Mesenchymal stem cell (in vitro differentiated cells and primary cell): ENCODE data around the gene PAPPA.

Experiments
- DNase-seq: peaks from one replicate; pipeline ENCODE4 v3.0.0-alpha.2; 2013
- H2AFZ ChIP-seq: one replicate; pipeline ENCODE4 v1.6.1; 2013; ENCODE audit warnings: low read depth, mild to moderate bottlenecking, control low read depth, inconsistent platforms, low read length, moderate library complexity
- H2AK5ac ChIP-seq: 2 replicates; pipeline ENCODE4 v1.6.1; 2013; ENCODE audit warnings: low read length, moderate library complexity, mild to moderate bottlenecking, inconsistent platforms; ENCODE audit not compliant: severe bottlenecking
- H2BK120ac ChIP-seq: one replicate; pipeline ENCODE4 v1.6.1; 2013; ENCODE audit warnings: low read depth, mild to moderate bottlenecking, inconsistent platforms, low read length, moderate library complexity
- H2BK12ac ChIP-seq, 2 experiments: one replicate each; pipeline ENCODE4 v1.6.1; 2013; ENCODE audit warnings: inconsistent platforms in 2 of 2, low read length in 2 of 2, mild to moderate bottlenecking in 2 of 2, moderate library complexity in 2 of 2, control low read depth in 1 of 2
- H2BK15ac ChIP-seq: one replicate; pipeline ENCODE4 v1.6.1; 2013; ENCODE audit warnings: mild to moderate bottlenecking, low read depth, inconsistent platforms; ENCODE audit not compliant: poor library complexity, severe bottlenecking
- H2BK5ac ChIP-seq: 2 replicates; pipeline ENCODE4 v1.6.1; 2013; ENCODE audit warnings: low read depth, mild to moderate bottlenecking, low read length, control low read depth, inconsistent platforms; ENCODE audit not compliant: poor library complexity, severe bottlenecking
- H3K14ac ChIP-seq, 2 experiments: one replicate each; pipeline ENCODE4 v1.6.1; 2013; ENCODE audit warnings: inconsistent platforms in 2 of 2, low read length in 2 of 2, control low read depth in 1 of 2, mild to moderate bottlenecking in 1 of 2, moderate library complexity in 1 of 2
- H3K18ac ChIP-seq, 2 experiments: one replicate each; pipeline ENCODE4 v1.6.1; 2013; ENCODE audit warnings: inconsistent platforms in 2 of 2, low read length in 2 of 2, control low read depth in 1 of 2, low read depth in 1 of 2, mild to moderate bottlenecking in 1 of 2
- H3K23ac ChIP-seq, 2 experiments: one replicate each; pipeline ENCODE4 v1.6.1; 2013; ENCODE audit warnings: inconsistent platforms in 2 of 2, low read length in 2 of 2, mild to moderate bottlenecking in 2 of 2, moderate library complexity in 2 of 2, control low read depth in 1 of 2
- H3K27ac ChIP-seq: 2 replicates; pipeline ENCODE4 v1.5.1; 2013; ENCODE audit warnings: mild to moderate bottlenecking, moderate library complexity, low read length, control low read depth, inconsistent platforms; ENCODE audit not compliant: poor library complexity, severe bottlenecking
- H3K27me3 ChIP-seq, 2 experiments: 2 replicates each; pipeline versions ENCODE4 v1.6.1 to v1.7.0; 2013; ENCODE audit warnings: low read length in 2 of 2, mild to moderate bottlenecking in 2 of 2, moderate library complexity in 2 of 2, control low read depth in 1 of 2, inconsistent platforms in 1 of 2; ENCODE audit not compliant: control insufficient read depth in 1 of 2, insufficient read depth in 1 of 2
- H3K36me3 ChIP-seq, 2 experiments: 2 replicates each; pipeline versions ENCODE4 v1.6.1 to v1.7.0; 2013; ENCODE audit warnings: low read length in 2 of 2, control low read depth in 1 of 2, inconsistent platforms in 1 of 2, low read depth in 1 of 2, mild to moderate bottlenecking in 1 of 2; ENCODE audit not compliant: insufficient read depth in 2 of 2, control insufficient read depth in 1 of 2
- H3K4ac ChIP-seq, 2 experiments: one replicate each; pipeline ENCODE4 v1.6.1; 2013; ENCODE audit warnings: inconsistent platforms in 2 of 2, low read length in 2 of 2, mild to moderate bottlenecking in 2 of 2, moderate library complexity in 2 of 2, control low read depth in 1 of 2, low read depth in 1 of 2
- H3K4me1 ChIP-seq: 2 replicates; pipeline ENCODE4 v1.6.1; 2013; ENCODE audit warnings: low read depth, low read length, control low read depth; ENCODE audit not compliant: control insufficient read depth, insufficient read depth
- H3K4me2 ChIP-seq: 2 replicates; pipeline ENCODE4 v1.6.1; 2013; ENCODE audit warnings: low read length, mild to moderate bottlenecking, inconsistent platforms; ENCODE audit not compliant: poor library complexity, severe bottlenecking
- H3K4me3 ChIP-seq, 2 experiments: 2 replicates each; pipeline versions ENCODE4 v1.5.1 to v1.7.0; 2013; ENCODE audit warnings: low read length in 2 of 2, mild to moderate bottlenecking in 2 of 2, control low read depth in 1 of 2, low read depth in 1 of 2; ENCODE audit not compliant: insufficient read depth in 1 of 2
- H3K79me1 ChIP-seq: replicated peaks from 2 replicates; pipeline ENCODE4 v1.6.1; 2013; ENCODE audit warnings: mild to moderate bottlenecking, control low read depth, low read length, inconsistent platforms; ENCODE audit not compliant: poor library complexity, severe bottlenecking
- H3K9ac ChIP-seq: 2 replicates; pipeline ENCODE4 v1.7.0; 2013; ENCODE audit warnings: mild to moderate bottlenecking, low read length, moderate library complexity
- H3K9me3 ChIP-seq: 2 replicates; pipeline ENCODE4 v1.7.0; 2013; ENCODE audit warnings: mild to moderate bottlenecking, low read length; ENCODE audit not compliant: control insufficient read depth
- H4K8ac ChIP-seq: one replicate; pipeline ENCODE4 v1.6.1; 2013; ENCODE audit warnings: inconsistent platforms, mild to moderate bottlenecking, low read length, moderate library complexity
- H4K91ac ChIP-seq: one replicate; pipeline ENCODE4 v1.6.1; 2013; ENCODE audit warnings: mild to moderate bottlenecking, low read length, inconsistent platforms
- WGBS: methylation state at CpG from one replicate; pipeline ENCODE4 v1.1.7; 2013; ENCODE audit warnings: mixed read lengths; 5-methylcytosine and 5-hydroxymethylcytosine counted together

Gene PAPPA

DNA sequence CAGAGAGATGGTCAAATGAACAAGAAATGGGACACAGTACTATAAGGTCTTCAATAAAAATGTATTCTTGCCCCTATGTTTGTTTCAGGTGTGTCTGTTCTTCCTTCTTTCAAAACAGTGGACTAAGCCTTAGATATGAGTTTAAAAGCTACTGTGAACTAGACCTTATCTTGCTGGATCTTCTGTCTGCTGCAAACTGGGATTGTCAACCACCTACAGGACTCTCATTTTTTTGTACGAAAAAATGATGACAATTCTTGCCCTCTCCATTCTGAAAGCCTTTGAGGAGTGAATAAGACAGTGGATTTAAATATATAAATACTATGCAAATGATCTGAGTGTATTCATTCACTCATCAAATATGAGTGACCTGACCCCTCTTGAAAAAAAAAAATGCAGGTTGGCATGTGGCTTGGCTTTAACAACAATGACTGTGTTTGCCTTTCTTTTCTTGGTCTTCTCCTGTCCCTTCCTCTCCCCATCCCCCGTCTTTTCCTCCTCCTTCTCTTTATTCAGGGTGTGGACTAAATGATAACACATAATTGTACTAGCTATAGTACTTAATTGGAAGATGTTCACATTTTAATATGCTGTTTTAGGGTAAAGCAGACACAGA lies 298.0 kb downstream of the PAPPA start:
- no peak overlapping the region for H3K27ac ChIP-seq
- no peak for DNase-seq
- no peak overlapping the region for H2BK15ac ChIP-seq
- no peak overlapping the region for H2BK5ac ChIP-seq
- H3K14ac ChIP-seq = no peak overlapping the region
- no peak overlapping the region for H3K9ac ChIP-seq
- H3K4ac ChIP-seq = no peak overlapping the region
- H3K4me2 ChIP-seq = no peak overlapping the region
- H3K27me3 ChIP-seq = no peaks in the 10 kb centered on the region
- H3K4me3 ChIP-seq = no peak overlapping the region
- H2BK12ac ChIP-seq = no peak overlapping the region
- no CpG with 5 or more reads among the region's 2 CpGs for WGBS
- H3K18ac ChIP-seq = no peak overlapping the region
- H3K4me1 ChIP-seq = peaks cover 7% of the 10 kb centered on the region
- no peaks in the 10 kb centered on the region for H3K9me3 ChIP-seq
- H2AK5ac ChIP-seq = no peak overlapping the region
- H4K91ac ChIP-seq = no peak overlapping the region
- no peak overlapping the region for H2AFZ ChIP-seq
- H3K79me1 ChIP-seq = no peaks in the 10 kb centered on the region
- H2BK120ac ChIP-seq = no peak overlapping the region
- no peaks in the 10 kb centered on the region for H3K36me3 ChIP-seq
- no peak overlapping the region for H4K8ac ChIP-seq
- no peak overlapping the region for H3K23ac ChIP-seq
